ENCODE results near the gene APBA2. TPM values are rescaled to one million over a fixed set of nuclear protein-coding genes. Genes with fewer than 3 reads are reported as not detected.

APBA2 gene
- total and polyA plus RNA-seq, 7 donors: 0.46 to 10.7 (median 1.5) TPM

DNA sequence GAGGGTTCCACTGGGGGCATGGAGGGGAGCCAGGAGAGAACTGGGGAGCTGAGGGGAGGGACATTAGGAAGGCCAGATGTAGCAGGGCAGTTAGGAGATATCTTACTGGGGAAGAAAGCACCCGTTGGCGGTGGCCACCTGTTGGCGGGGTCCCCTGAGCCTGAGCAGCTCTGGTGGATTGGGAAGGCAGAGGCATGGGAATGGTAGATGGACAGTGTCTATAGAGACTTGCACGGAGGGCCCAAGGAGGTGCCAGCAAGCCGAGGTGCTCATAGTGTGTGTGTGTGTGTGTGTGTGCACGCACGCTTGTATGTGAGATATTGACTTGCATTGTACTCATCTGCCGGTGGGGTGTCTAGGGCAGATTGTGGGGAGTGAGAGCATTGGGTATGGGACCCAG is 179.0 kb downstream of the APBA2 start:
- no peaks in the 10 kb centered on the region for H3K4me1 ChIP-seq
- no peak for DNase-seq
- WGBS, 2 donors: 95 to 96% methylated on average over 8 of the region's 8 CpGs
- no peaks in the 10 kb centered on the region for H3K27me3 ChIP-seq
- H3K36me3 ChIP-seq: no peaks in the 10 kb centered on the region
- intact Hi-C loops (cut with DNase I): no loop called here
- no peaks in the 10 kb centered on the region for H3K9me3 ChIP-seq
- no peak overlapping the region for H3K27ac ChIP-seq
- no peak overlapping the region for H3K4me3 ChIP-seq
- TF ChIP-seq EP300 (IDR thresholded peaks at IDR 0.05): no peak
- TF ChIP-seq, protein P1, sequence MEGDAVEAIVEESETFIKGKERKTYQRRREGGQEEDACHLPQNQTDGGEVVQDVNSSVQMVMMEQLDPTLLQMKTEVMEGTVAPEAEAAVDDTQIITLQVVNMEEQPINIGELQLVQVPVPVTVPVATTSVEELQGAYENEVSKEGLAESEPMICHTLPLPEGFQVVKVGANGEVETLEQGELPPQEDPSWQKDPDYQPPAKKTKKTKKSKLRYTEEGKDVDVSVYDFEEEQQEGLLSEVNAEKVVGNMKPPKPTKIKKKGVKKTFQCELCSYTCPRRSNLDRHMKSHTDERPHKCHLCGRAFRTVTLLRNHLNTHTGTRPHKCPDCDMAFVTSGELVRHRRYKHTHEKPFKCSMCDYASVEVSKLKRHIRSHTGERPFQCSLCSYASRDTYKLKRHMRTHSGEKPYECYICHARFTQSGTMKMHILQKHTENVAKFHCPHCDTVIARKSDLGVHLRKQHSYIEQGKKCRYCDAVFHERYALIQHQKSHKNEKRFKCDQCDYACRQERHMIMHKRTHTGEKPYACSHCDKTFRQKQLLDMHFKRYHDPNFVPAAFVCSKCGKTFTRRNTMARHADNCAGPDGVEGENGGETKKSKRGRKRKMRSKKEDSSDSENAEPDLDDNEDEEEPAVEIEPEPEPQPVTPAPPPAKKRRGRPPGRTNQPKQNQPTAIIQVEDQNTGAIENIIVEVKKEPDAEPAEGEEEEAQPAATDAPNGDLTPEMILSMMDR (IDR thresholded peaks at IDR 0.05): no peak
- no peak for TF ChIP-seq POLR2AphosphoS5 (IDR thresholded peaks at IDR 0.05)
- no peak for TF ChIP-seq POLR2A (IDR thresholded peaks at IDR 0.05)

DNA sequence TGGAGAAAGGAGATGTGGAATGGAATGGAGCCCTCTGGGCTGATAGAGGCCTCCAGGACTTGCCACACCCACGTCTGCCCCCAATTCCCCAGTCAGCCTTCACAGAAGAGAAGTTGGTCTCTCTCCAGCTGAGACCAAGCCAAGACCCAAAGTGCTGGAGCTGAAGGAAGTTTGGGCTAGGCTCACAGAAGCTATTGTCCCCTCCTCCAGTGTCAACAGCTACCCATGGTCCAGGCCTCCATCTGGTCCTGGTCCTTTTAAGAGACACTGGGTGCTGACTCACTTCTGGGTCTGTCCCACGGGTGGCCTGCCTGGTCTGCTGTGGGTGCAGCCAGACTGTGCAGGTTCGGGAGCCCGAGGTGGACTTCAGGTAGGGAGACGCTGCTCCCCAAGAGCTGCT is 179.8 kb downstream of the APBA2 start:
- TF ChIP-seq EP300 (IDR thresholded peaks at IDR 0.05) (no peak), POLR2AphosphoS5 (IDR thresholded peaks at IDR 0.05) (no peak), POLR2A (IDR thresholded peaks at IDR 0.05) (no peak)
- TF ChIP-seq, protein P1 (IDR thresholded peaks at IDR 0.05): no peak
- H3K27me3 ChIP-seq: no peaks in the 10 kb centered on the region
- intact Hi-C loops (cut with DNase I): no loop called here
- no peaks in the 10 kb centered on the region for H3K4me1 ChIP-seq
- DNase-seq: no peak
- H3K27ac ChIP-seq: no peak overlapping the region
- H3K36me3 ChIP-seq: no peaks in the 10 kb centered on the region
- 77 to 89% methylated on average over 5 of the region's 5 CpGs for WGBS, 2 donors
- no peak overlapping the region for H3K4me3 ChIP-seq
- no peaks in the 10 kb centered on the region for H3K9me3 ChIP-seq

DNA sequence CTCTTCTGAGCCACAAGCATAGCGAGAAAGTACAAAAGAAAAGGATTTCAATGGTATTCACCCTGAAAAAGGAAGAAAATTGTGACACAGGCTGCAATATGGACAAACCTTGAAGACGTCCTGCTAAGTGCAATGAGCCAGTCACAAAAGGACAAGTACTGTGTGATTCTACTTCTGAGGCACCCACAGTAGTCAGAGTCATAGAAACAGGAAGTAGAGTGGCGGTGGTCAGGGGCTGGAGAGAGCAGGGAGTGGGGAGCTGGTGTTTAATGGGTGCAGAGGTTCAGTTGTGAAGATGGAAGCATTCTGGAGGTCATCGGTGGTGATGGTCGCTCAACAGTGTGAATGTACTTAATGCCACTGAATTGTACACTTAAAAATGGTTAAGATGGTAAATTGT is 180.5 kb downstream of the APBA2 start:
- intact Hi-C loops (cut with DNase I): no loop called here
- DNase-seq: no peak
- 72 to 75% methylated on average over 5 of the region's 5 CpGs for WGBS, 2 donors

DNA sequence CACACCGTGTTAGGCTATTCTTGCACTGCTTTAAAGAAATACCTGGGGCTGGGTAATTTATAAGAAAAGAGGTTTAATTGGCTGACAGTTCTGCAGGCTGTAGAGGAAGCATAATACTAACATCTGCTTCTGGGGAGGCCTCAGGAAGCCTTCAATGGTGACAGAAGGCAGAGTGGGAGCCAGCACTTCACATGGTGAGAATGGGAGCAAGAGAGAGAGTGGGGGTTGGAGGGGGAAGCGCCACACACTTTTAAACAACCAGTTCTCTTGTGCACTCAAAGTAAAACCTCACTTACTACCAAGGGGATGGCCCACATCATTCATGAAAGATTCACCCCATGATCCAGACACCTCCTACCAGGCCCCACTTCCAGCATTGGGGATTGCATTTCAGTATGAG is 181.1 kb downstream of the APBA2 start:
- Histone ChIP-seq H3K4me3 (no peak overlapping the region), H3K27ac (no peak overlapping the region), H3K4me1 (no peaks in the 10 kb centered on the region), H3K27me3 (no peaks in the 10 kb centered on the region), H3K9me3 (no peaks in the 10 kb centered on the region), H3K36me3 (no peaks in the 10 kb centered on the region)
- intact Hi-C loops (cut with DNase I): no loop called here
- 83 to 84% methylated on average over 2 of the region's 2 CpGs for WGBS, 2 donors
- TF ChIP-seq EP300 (IDR thresholded peaks at IDR 0.05): no peak
- TF ChIP-seq, protein P1 (IDR thresholded peaks at IDR 0.05): no peak
- no peak for TF ChIP-seq POLR2A (IDR thresholded peaks at IDR 0.05)
- no peak for TF ChIP-seq POLR2AphosphoS5 (IDR thresholded peaks at IDR 0.05)
- DNase-seq: no peak

More for the DNA sequence above, 180.5 kb downstream of the APBA2 start:
- no peak overlapping the region for H3K27ac ChIP-seq
- no peaks in the 10 kb centered on the region for H3K27me3 ChIP-seq
- H3K9me3 ChIP-seq: no peaks in the 10 kb centered on the region
- no peak for TF ChIP-seq POLR2A (IDR thresholded peaks at IDR 0.05)
- no peak for TF ChIP-seq POLR2AphosphoS5 (IDR thresholded peaks at IDR 0.05)
- TF ChIP-seq EP300 (IDR thresholded peaks at IDR 0.05): no peak
- TF ChIP-seq, protein P1 (IDR thresholded peaks at IDR 0.05): no peak
- H3K4me3 ChIP-seq: no peak overlapping the region
- no peaks in the 10 kb centered on the region for H3K4me1 ChIP-seq
- no peaks in the 10 kb centered on the region for H3K36me3 ChIP-seq

DNA sequence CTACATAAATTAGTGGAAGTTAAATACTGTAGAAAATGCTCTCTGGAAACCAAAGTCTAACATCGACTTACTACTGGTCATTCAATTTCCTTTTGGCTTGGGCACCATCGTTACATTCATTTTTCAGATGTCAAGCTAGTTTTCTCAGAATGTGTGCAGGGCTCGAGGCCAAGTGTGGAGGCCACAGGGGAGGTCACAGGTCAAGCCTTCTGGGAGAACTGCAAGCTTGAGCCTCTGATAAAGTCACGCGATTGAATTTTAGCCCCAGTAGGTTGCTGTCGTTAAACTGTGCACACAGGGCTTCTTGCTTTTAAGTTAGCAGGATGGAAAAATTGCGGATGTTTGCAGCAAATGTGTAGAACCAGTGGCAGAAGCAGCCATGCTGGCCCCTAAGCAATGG is 182.2 kb downstream of the APBA2 start:
- intact Hi-C loops (cut with DNase I): no loop called here
- Histone ChIP-seq H3K27ac (no peak overlapping the region), H3K9me3 (no peaks in the 10 kb centered on the region), H3K4me1 (no peaks in the 10 kb centered on the region), H3K36me3 (no peaks in the 10 kb centered on the region), H3K27me3 (no peaks in the 10 kb centered on the region), H3K4me3 (no peak overlapping the region)
- no peak for DNase-seq
- TF ChIP-seq, protein P1 (IDR thresholded peaks at IDR 0.05): no peak
- TF ChIP-seq EP300 (IDR thresholded peaks at IDR 0.05) (no peak), POLR2AphosphoS5 (IDR thresholded peaks at IDR 0.05) (no peak), POLR2A (IDR thresholded peaks at IDR 0.05) (no peak)
- 64 to 74% methylated on average over 7 of the region's 7 CpGs for WGBS, 2 donors

All from sigmoid colon (tissue), 7 donors.